Stimulated activated CD4-positive, alpha-beta T cell treated with anti-CD3 and anti-CD28 coated beads, Interleukin-12 subunit alpha, Interleukin-12 subunit beta, amount 100 ng/mL, for 48 hours (primary cell): ENCODE measurements around the gene YIPF4.
"Not testable (repeated sequence)": the region's sequence is repeated elsewhere in the genome, so short reads cannot be mapped to it uniquely, and the experiment has no call there.

Experiments used
- DNase-seq, 3 donors: peaks; one replicate each; pipeline ENCODE4 v3.0.0-alpha.2; 2020; ENCODE audit warnings: low read depth in 2 of 3, low spot score in 1 of 3

Gene YIPF4

GRCh38 chr2:32365679-32366078, 88.0 kb downstream of the YIPF4 start:
- DNase-seq: not testable (repeated sequence)
